GM12892 (cell line): Measurements from ENCODE around the gene H6PD.

Experiments used
- POLR2AphosphoS5 ChIP-seq: IDR thresholded peaks from 2 replicates; pipeline ENCODE4 v1.6.1; 2011; ENCODE audit warnings: low read depth, low read length, control low read depth
- TAF1 ChIP-seq: IDR thresholded peaks from 2 replicates; pipeline ENCODE4 v1.6.1; 2011; ENCODE audit warnings: low read depth, mild to moderate bottlenecking, control low read depth, low read length, borderline replicate concordance

GRCh38 chr1:9267827-9268581 lies 33.4 kb downstream of the H6PD start:
- TF ChIP-seq POLR2AphosphoS5 (no peak), TAF1 (no peak)
